ENCODE results near the gene IFIT1B.

IFIT1B gene

GRCh38 chr10:89363729-89364442 lies 14.0 kb upstream of the IFIT1B start:
- H3K4me3 ChIP-seq (ENCODE audit: low read length) = no peak overlapping the region
- no peaks in the 10 kb centered on the region for H3K4me1 ChIP-seq (ENCODE audit: control insufficient read depth, insufficient read depth, low read length)
- no peak overlapping the region for H3K27ac ChIP-seq (ENCODE audit: low read length)
- no CpG with 5 or more reads among the region's 6 CpGs for WGBS (ENCODE audit: insufficient coverage, insufficient read length)
- DNase-seq (ENCODE audit: low read depth, low spot score) = no peak
- no peaks in the 10 kb centered on the region for H3K27me3 ChIP-seq (ENCODE audit: control insufficient read depth, insufficient read depth, low read length)
- H3K9me3 ChIP-seq (ENCODE audit: control insufficient read depth, insufficient read depth, low read length) = no peaks in the 10 kb centered on the region
- H3K36me3 ChIP-seq (ENCODE audit: control insufficient read depth, insufficient read depth, low read length) = no peaks in the 10 kb centered on the region

- WGBS (ENCODE audit: insufficient coverage, insufficient read length) = no CpG with 5 or more reads among the region's 1 CpG
- no peaks in the 10 kb centered on the region for H3K36me3 ChIP-seq (ENCODE audit: control insufficient read depth, insufficient read depth, low read length)
- H3K9me3 ChIP-seq (ENCODE audit: control insufficient read depth, insufficient read depth, low read length) = no peaks in the 10 kb centered on the region
- H3K27me3 ChIP-seq (ENCODE audit: control insufficient read depth, insufficient read depth, low read length) = no peaks in the 10 kb centered on the region
- H3K4me1 ChIP-seq (ENCODE audit: control insufficient read depth, insufficient read depth, low read length) = no peaks in the 10 kb centered on the region
- H3K27ac ChIP-seq (ENCODE audit: low read length) = no peak overlapping the region
- no peak overlapping the region for H3K4me3 ChIP-seq (ENCODE audit: low read length)
- no peak for DNase-seq (ENCODE audit: low read depth, low spot score)
Observed at GRCh38 chr10:89364531-89364930, 13.3 kb upstream of the IFIT1B start.

GRCh38 chr10:89367529-89367928 lies 10.3 kb upstream of the IFIT1B start:
- Histone ChIP-seq H3K4me1 (ENCODE audit: control insufficient read depth, insufficient read depth, low read length) (no peaks in the 10 kb centered on the region), H3K27me3 (ENCODE audit: control insufficient read depth, insufficient read depth, low read length) (no peaks in the 10 kb centered on the region), H3K36me3 (ENCODE audit: control insufficient read depth, insufficient read depth, low read length) (no peaks in the 10 kb centered on the region), H3K9me3 (ENCODE audit: control insufficient read depth, insufficient read depth, low read length) (no peaks in the 10 kb centered on the region), H3K4me3 (ENCODE audit: low read length) (no peak overlapping the region), H3K27ac (ENCODE audit: low read length) (no peak overlapping the region)
- WGBS (ENCODE audit: insufficient coverage, insufficient read length) = no CpG with 5 or more reads among the region's 4 CpGs
- DNase-seq (ENCODE audit: low read depth, low spot score) = no peak

GRCh38 chr10:89368129-89368528 lies 9.7 kb upstream of the IFIT1B start:
- H3K4me1 ChIP-seq (ENCODE audit: control insufficient read depth, insufficient read depth, low read length) = no peaks in the 10 kb centered on the region
- H3K36me3 ChIP-seq (ENCODE audit: control insufficient read depth, insufficient read depth, low read length) = no peaks in the 10 kb centered on the region
- WGBS (ENCODE audit: insufficient coverage, insufficient read length) = no CpG with 5 or more reads among the region's 1 CpG
- no peaks in the 10 kb centered on the region for H3K27me3 ChIP-seq (ENCODE audit: control insufficient read depth, insufficient read depth, low read length)
- DNase-seq (ENCODE audit: low read depth, low spot score) = no peak
- no peak overlapping the region for H3K27ac ChIP-seq (ENCODE audit: low read length)
- no peaks in the 10 kb centered on the region for H3K9me3 ChIP-seq (ENCODE audit: control insufficient read depth, insufficient read depth, low read length)
- no peak overlapping the region for H3K4me3 ChIP-seq (ENCODE audit: low read length)

GRCh38 chr10:89369156-89370105 lies 8.4 kb upstream of the IFIT1B start:
- DNase-seq (ENCODE audit: low read depth, low spot score) = no peak
- Histone ChIP-seq H3K9me3 (ENCODE audit: control insufficient read depth, insufficient read depth, low read length) (no peaks in the 10 kb centered on the region), H3K36me3 (ENCODE audit: control insufficient read depth, insufficient read depth, low read length) (no peaks in the 10 kb centered on the region), H3K4me1 (ENCODE audit: control insufficient read depth, insufficient read depth, low read length) (no peaks in the 10 kb centered on the region), H3K27ac (ENCODE audit: low read length) (no peak overlapping the region), H3K4me3 (ENCODE audit: low read length) (no peak overlapping the region), H3K27me3 (ENCODE audit: control insufficient read depth, insufficient read depth, low read length) (no peaks in the 10 kb centered on the region)
- WGBS (ENCODE audit: insufficient coverage, insufficient read length) = no CpG with 5 or more reads among the region's 5 CpGs

- Histone ChIP-seq H3K4me1 (ENCODE audit: control insufficient read depth, insufficient read depth, low read length) (no peaks in the 10 kb centered on the region), H3K9me3 (ENCODE audit: control insufficient read depth, insufficient read depth, low read length) (no peaks in the 10 kb centered on the region), H3K4me3 (ENCODE audit: low read length) (no peak overlapping the region), H3K27ac (ENCODE audit: low read length) (no peak overlapping the region), H3K27me3 (ENCODE audit: control insufficient read depth, insufficient read depth, low read length) (no peaks in the 10 kb centered on the region), H3K36me3 (ENCODE audit: control insufficient read depth, insufficient read depth, low read length) (no peaks in the 10 kb centered on the region)
- no peak for DNase-seq (ENCODE audit: low read depth, low spot score)
Observed at GRCh38 chr10:89371079-89371478, 6.8 kb upstream of the IFIT1B start.

GRCh38 chr10:89371987-89372386 lies 5.9 kb upstream of the IFIT1B start:
- H3K9me3 ChIP-seq (ENCODE audit: control insufficient read depth, insufficient read depth, low read length) = no peaks in the 10 kb centered on the region
- no peaks in the 10 kb centered on the region for H3K36me3 ChIP-seq (ENCODE audit: control insufficient read depth, insufficient read depth, low read length)
- no peaks in the 10 kb centered on the region for H3K4me1 ChIP-seq (ENCODE audit: control insufficient read depth, insufficient read depth, low read length)
- DNase-seq (ENCODE audit: low read depth, low spot score) = no peak
- WGBS (ENCODE audit: insufficient coverage, insufficient read length) = no CpG with 5 or more reads among the region's 3 CpGs
- H3K27ac ChIP-seq (ENCODE audit: low read length) = no peak overlapping the region
- no peak overlapping the region for H3K4me3 ChIP-seq (ENCODE audit: low read length)
- no peaks in the 10 kb centered on the region for H3K27me3 ChIP-seq (ENCODE audit: control insufficient read depth, insufficient read depth, low read length)

- no peak overlapping the region for H3K27ac ChIP-seq (ENCODE audit: low read length)
- no peaks in the 10 kb centered on the region for H3K9me3 ChIP-seq (ENCODE audit: control insufficient read depth, insufficient read depth, low read length)
- DNase-seq (ENCODE audit: low read depth, low spot score) = no peak
- no peaks in the 10 kb centered on the region for H3K36me3 ChIP-seq (ENCODE audit: control insufficient read depth, insufficient read depth, low read length)
- no peaks in the 10 kb centered on the region for H3K4me1 ChIP-seq (ENCODE audit: control insufficient read depth, insufficient read depth, low read length)
- WGBS (ENCODE audit: insufficient coverage, insufficient read length) = no CpG with 5 or more reads among the region's 3 CpGs
- no peaks in the 10 kb centered on the region for H3K27me3 ChIP-seq (ENCODE audit: control insufficient read depth, insufficient read depth, low read length)
- H3K4me3 ChIP-seq (ENCODE audit: low read length) = no peak overlapping the region
Observed at GRCh38 chr10:89373916-89374711, 3.7 kb upstream of the IFIT1B start.

- no peaks in the 10 kb centered on the region for H3K36me3 ChIP-seq (ENCODE audit: control insufficient read depth, insufficient read depth, low read length)
- no peak overlapping the region for H3K4me3 ChIP-seq (ENCODE audit: low read length)
- no peaks in the 10 kb centered on the region for H3K4me1 ChIP-seq (ENCODE audit: control insufficient read depth, insufficient read depth, low read length)
- no peak overlapping the region for H3K27ac ChIP-seq (ENCODE audit: low read length)
- no peaks in the 10 kb centered on the region for H3K27me3 ChIP-seq (ENCODE audit: control insufficient read depth, insufficient read depth, low read length)
- no peak for DNase-seq (ENCODE audit: low read depth, low spot score)
- no peaks in the 10 kb centered on the region for H3K9me3 ChIP-seq (ENCODE audit: control insufficient read depth, insufficient read depth, low read length)
Observed at GRCh38 chr10:89374713-89375141, 3.1 kb upstream of the IFIT1B start.

- Histone ChIP-seq H3K36me3 (ENCODE audit: control insufficient read depth, insufficient read depth, low read length) (no peaks in the 10 kb centered on the region), H3K27ac (ENCODE audit: low read length) (no peak overlapping the region), H3K27me3 (ENCODE audit: control insufficient read depth, insufficient read depth, low read length) (no peaks in the 10 kb centered on the region), H3K9me3 (ENCODE audit: control insufficient read depth, insufficient read depth, low read length) (no peaks in the 10 kb centered on the region), H3K4me1 (ENCODE audit: control insufficient read depth, insufficient read depth, low read length) (no peaks in the 10 kb centered on the region), H3K4me3 (ENCODE audit: low read length) (no peak overlapping the region)
- DNase-seq (ENCODE audit: low read depth, low spot score) = no peak
Observed at GRCh38 chr10:89379103-89379502, 1.2 kb downstream of the IFIT1B start.

Data from iPS DF 6.9 (cell line).